ENCODE results near the gene ABCC12. TPM values are rescaled to one million over a fixed set of nuclear protein-coding genes. Genes with fewer than 3 reads are reported as not detected.
A peak's percentile ranks its signal among the peaks of the same experiment; 100 is the strongest.

The ABCC12 gene
- polyA plus RNA-seq, 2 of the 4 experiments (the other 2 are of a cell fraction), result 0.23 TPM; not detected in 1

GRCh38 chr16:48137822-48138221 lies 18.0 kb downstream of the ABCC12 start:
- 92% methylated on average over 3 of the region's 3 CpGs for WGBS (ENCODE audit: missing lambda C conversion rate)
- ChIA-PET POLR2A (no interaction called here), CTCF (interaction anchor here (0.7 to 4.2 kb wide), 8 partner anchors 11 to 206 kb away, joined by 3 to 15 read pairs (median 4); partner anchors contain the start of gene ABCC12)
- H3K4me3 ChIP-seq, result no peak overlapping the region
- H3K4me2 ChIP-seq, result no peak overlapping the region
- H3K27ac ChIP-seq, result peak overlapping the region in 1 of 2 experiments; percentile 25; a peak in 1 of 6 replicates
- peaks cover 12% of the 10 kb centered on the region for H3K4me1 ChIP-seq
- no peak for FAIRE-seq
- no peak for DNase-seq (ENCODE audit: low read depth in 1 of 2, low spot score in 1 of 2)
- H3K9me3 ChIP-seq, result no peaks in the 10 kb centered on the region
- ATAC-seq, result no peak
- no peak for TF ChIP-seq BCL3 (IDR thresholded peaks at IDR 0.05)
- TF ChIP-seq E2F6 (IDR thresholded peaks at IDR 0.05; ENCODE audit: borderline replicate concordance, low read depth), result no peak
- TF ChIP-seq HDAC2 (IDR thresholded peaks at IDR 0.05), result no peak
- no peak for TF ChIP-seq MAX (IDR thresholded peaks at IDR 0.05)
- TF ChIP-seq MAFK (IDR thresholded peaks at IDR 0.05; ENCODE audit: partially characterized antibody), result no peak
- no peak for TF ChIP-seq ATOH8 (CRISPR knock-in tag; IDR thresholded peaks at IDR 0.05; ENCODE audit: low read depth)
- no peak for TF ChIP-seq SREBF2 (IDR thresholded peaks at IDR 0.05)
- TF ChIP-seq HEYL (CRISPR knock-in tag; IDR thresholded peaks at IDR 0.05), result no peak
- TF ChIP-seq SMC3 (IDR thresholded peaks at IDR 0.05), result no peak
- TF ChIP-seq USF2 (IDR thresholded peaks at IDR 0.05), result no peak
- no peak for TF ChIP-seq ZNF302 (CRISPR knock-in tag; IDR thresholded peaks at IDR 0.05)

GRCh38 chr16:48136547-48137360 lies 19.0 kb downstream of the ABCC12 start:
- WGBS (ENCODE audit: missing lambda C conversion rate), result 83% methylated on average over 9 of the region's 9 CpGs
- ChIA-PET CTCF (interaction anchor here (0.7 to 3.0 kb wide), 6 partner anchors 10 to 372 kb away, joined by 3 to 15 read pairs (median 4); partner anchors contain the start of gene ABCC12), POLR2A (no interaction called here)
- ATAC-seq (peak in 1 of 2 experiments; percentile 50; a peak in 3 of 6 replicates), DNase-seq (ENCODE audit: low read depth in 1 of 2, low spot score in 1 of 2) (no peak), FAIRE-seq (no peak)
- no peak for TF ChIP-seq REST (IDR thresholded peaks at IDR 0.05)
- TF ChIP-seq RFX5 (IDR thresholded peaks at IDR 0.05), result no peak
- no peak for TF ChIP-seq JUN (IDR thresholded peaks at IDR 0.05)
- no peak for TF ChIP-seq POLR2A (IDR thresholded peaks at IDR 0.05; ENCODE audit: low read length)
- no peak for TF ChIP-seq PHF8 (IDR thresholded peaks at IDR 0.05; ENCODE audit: borderline replicate concordance, low read depth)
- TF ChIP-seq EHF (CRISPR knock-in tag; IDR thresholded peaks at IDR 0.05), result no peak
- TF ChIP-seq MAX (IDR thresholded peaks at IDR 0.05), result no peak
- no peak for TF ChIP-seq BHLHE40 (IDR thresholded peaks at IDR 0.05; ENCODE audit: low read depth, low read length)
- no peak for TF ChIP-seq FOXS1 (CRISPR knock-in tag; IDR thresholded peaks at IDR 0.05)
- H3K4me2 ChIP-seq, result no peak overlapping the region
- H3K9me3 ChIP-seq, result no peaks in the 10 kb centered on the region
- H3K4me3 ChIP-seq, result no peak overlapping the region
- H3K4me1 ChIP-seq, result peaks cover 22% of the 10 kb centered on the region
- H3K27ac ChIP-seq, result peak overlapping the region in 1 of 2 experiments; percentile 22; a peak in 2 of 6 replicates

Measured in A549 (cell line).